Esophagus muscularis mucosa (tissue), 4 donors: Measurements from ENCODE around the gene CLASP1. TPM values are rescaled to one million over a fixed set of nuclear protein-coding genes. Genes with fewer than 3 reads are reported as not detected.
"Not testable (repeated sequence)": the region's sequence is repeated elsewhere in the genome, so short reads cannot be mapped to it uniquely, and the experiment has no call there.

Source experiments
- DNase-seq: peaks from one replicate; pipeline ENCODE4 v3.0.0-alpha.2; 2017; ENCODE audit errors: extremely low spot score
- H3K27ac ChIP-seq, 4 donors: fragments of 200-600 bp; sonication (generic); replicated peaks in 1 of 4; 1 replicate in 3 of 4; 2 replicates in 1 of 4; pipeline ENCODE4 v1.5.1; 2016 to 2019; ENCODE audit warnings: mild to moderate bottlenecking in 1 of 4
- H3K27me3 ChIP-seq, 4 donors: fragments of 200-600 bp; sonication (generic); one replicate each; pipeline versions ENCODE4 v1.5.1 to v1.6.0; 2016 to 2019
- H3K36me3 ChIP-seq, 4 donors: fragments of 200-600 bp; sonication (generic); one replicate each; pipeline ENCODE4 v1.5.1; 2016 to 2019
- H3K4me1 ChIP-seq, 4 donors: fragments of 200-600 bp; sonication (generic); one replicate each; pipeline ENCODE4 v1.5.1; 2016 to 2019
- H3K4me3 ChIP-seq, 4 donors: fragments of 200-600 bp; sonication (generic); 1 replicate in 2 of 4; 2 replicates in 2 of 4; pipeline ENCODE4 v1.5.1; 2016 to 2019; ENCODE audit warnings: mild to moderate bottlenecking in 4 of 4, moderate library complexity in 1 of 4
- H3K9me3 ChIP-seq, 4 donors: fragments of 200-600 bp; sonication (generic); 1 replicate in 3 of 4; 2 replicates in 1 of 4; pipeline ENCODE4 v1.5.1; 2016 to 2019
- EP300 ChIP-seq: sonication (generic); formaldehyde crosslinking; IDR thresholded peaks from one replicate; pipeline ENCODE4 v1.6.1; 2017; ENCODE audit warnings: antibody characterized with exemption
- POLR2A ChIP-seq: fragments of 450-650 bp; IDR thresholded peaks from one replicate; pipeline ENCODE4 v1.6.1; 2017; ENCODE audit warnings: antibody characterized with exemption, moderate library complexity, mild to moderate bottlenecking, low read depth
- POLR2AphosphoS5 ChIP-seq, 2 donors: sonication (generic); formaldehyde crosslinking; IDR thresholded peaks; one replicate each; pipeline ENCODE4 v1.6.1; 2017; ENCODE audit warnings: antibody characterized with exemption in 2 of 2
- WGBS: methylation state at CpG from one replicate; pipeline ENCODE4 v1.1.5; 2018; 5-methylcytosine and 5-hydroxymethylcytosine counted together
- intact Hi-C: fragments of 100-400 bp; cut with DNase I; formaldehyde crosslinking; loops from one replicate; pipeline ENCODE4 v1.15.1; 2023
- total RNA-seq, 4 donors: library from RNA; depleted of rRNA; stranded (reverse); fragments of >200 nt; gene quantifications; one replicate each; pipeline versions ENCODE4 v1.1.0 to v1.2.1, GENCODE V29; 2016
- TF ChIP-seq, protein P1 (sequence below), 3 experiments: fragments of 200-600 bp in 2 of 3; fragments of 450-650 bp in 1 of 3; sonication (generic) in 2 of 3; IDR thresholded peaks; one replicate each; pipeline ENCODE4 v1.5.1; 2017 to 2019; ENCODE audit warnings: antibody characterized with exemption in 3 of 3, mild to moderate bottlenecking in 2 of 3, moderate library complexity in 1 of 3

CLASP1 gene
- total RNA-seq, 4 donors from 2014 or later, result 62.6 to 78.6 (median 70.5) TPM

GRCh38 chr2:121613774-121614173, 35.5 kb downstream of the CLASP1 start:
- DNase-seq, result no peak
- intact Hi-C loops, result no loop called here
- no peak overlapping the region for H3K27ac ChIP-seq

GRCh38 chr2:121613152-121613551, 36.1 kb downstream of the CLASP1 start:
- no peak for DNase-seq
- Histone ChIP-seq H3K36me3 (peaks cover 0 to 4% (median 2%) of the 10 kb centered on the region in 4 donors), H3K4me3 (no peak overlapping the region), H3K27ac (no peak overlapping the region), H3K4me1 (peaks cover 29 to 45% (median 42%) of the 10 kb centered on the region in 4 donors), H3K9me3 (no peaks in the 10 kb centered on the region), H3K27me3 (no peaks in the 10 kb centered on the region)
- intact Hi-C loops, result no loop called here
- TF ChIP-seq POLR2AphosphoS5 (IDR thresholded peaks at IDR 0.05) (no peak), EP300 (no peak), POLR2A (no peak)
- TF ChIP-seq, protein P1, sequence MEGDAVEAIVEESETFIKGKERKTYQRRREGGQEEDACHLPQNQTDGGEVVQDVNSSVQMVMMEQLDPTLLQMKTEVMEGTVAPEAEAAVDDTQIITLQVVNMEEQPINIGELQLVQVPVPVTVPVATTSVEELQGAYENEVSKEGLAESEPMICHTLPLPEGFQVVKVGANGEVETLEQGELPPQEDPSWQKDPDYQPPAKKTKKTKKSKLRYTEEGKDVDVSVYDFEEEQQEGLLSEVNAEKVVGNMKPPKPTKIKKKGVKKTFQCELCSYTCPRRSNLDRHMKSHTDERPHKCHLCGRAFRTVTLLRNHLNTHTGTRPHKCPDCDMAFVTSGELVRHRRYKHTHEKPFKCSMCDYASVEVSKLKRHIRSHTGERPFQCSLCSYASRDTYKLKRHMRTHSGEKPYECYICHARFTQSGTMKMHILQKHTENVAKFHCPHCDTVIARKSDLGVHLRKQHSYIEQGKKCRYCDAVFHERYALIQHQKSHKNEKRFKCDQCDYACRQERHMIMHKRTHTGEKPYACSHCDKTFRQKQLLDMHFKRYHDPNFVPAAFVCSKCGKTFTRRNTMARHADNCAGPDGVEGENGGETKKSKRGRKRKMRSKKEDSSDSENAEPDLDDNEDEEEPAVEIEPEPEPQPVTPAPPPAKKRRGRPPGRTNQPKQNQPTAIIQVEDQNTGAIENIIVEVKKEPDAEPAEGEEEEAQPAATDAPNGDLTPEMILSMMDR (IDR thresholded peaks at IDR 0.05), result no peak

More at GRCh38 chr2:121613774-121614173, 35.5 kb downstream of the CLASP1 start:
- Histone ChIP-seq H3K4me1 (peaks cover 28 to 41% (median 36%) of the 10 kb centered on the region in 4 donors), H3K9me3 (no peaks in the 10 kb centered on the region), H3K4me3 (no peak overlapping the region), H3K27me3 (no peaks in the 10 kb centered on the region), H3K36me3 (peaks cover 0 to 4% (median 2%) of the 10 kb centered on the region in 4 donors)
- 88% methylated on average over 1 of the region's 1 CpG for WGBS
- no peak for TF ChIP-seq EP300
- TF ChIP-seq, protein P1 (IDR thresholded peaks at IDR 0.05), result no peak
- TF ChIP-seq POLR2A, result no peak
- no peak for TF ChIP-seq POLR2AphosphoS5 (IDR thresholded peaks at IDR 0.05)

- Histone ChIP-seq H3K4me3 (no peak overlapping the region), H3K27ac (no peak overlapping the region), H3K36me3 (peaks cover 0 to 4% (median 2%) of the 10 kb centered on the region in 4 donors), H3K9me3 (no peaks in the 10 kb centered on the region), H3K27me3 (no peaks in the 10 kb centered on the region), H3K4me1 (peaks cover 26 to 43% (median 39%) of the 10 kb centered on the region in 4 donors)
- intact Hi-C loops, result no loop called here
- no peak for TF ChIP-seq POLR2A
- WGBS, result 84% methylated on average over 1 of the region's 1 CpG
- DNase-seq, result no peak
Observed at GRCh38 chr2:121611730-121612705, 37.2 kb downstream of the CLASP1 start.

DNA sequence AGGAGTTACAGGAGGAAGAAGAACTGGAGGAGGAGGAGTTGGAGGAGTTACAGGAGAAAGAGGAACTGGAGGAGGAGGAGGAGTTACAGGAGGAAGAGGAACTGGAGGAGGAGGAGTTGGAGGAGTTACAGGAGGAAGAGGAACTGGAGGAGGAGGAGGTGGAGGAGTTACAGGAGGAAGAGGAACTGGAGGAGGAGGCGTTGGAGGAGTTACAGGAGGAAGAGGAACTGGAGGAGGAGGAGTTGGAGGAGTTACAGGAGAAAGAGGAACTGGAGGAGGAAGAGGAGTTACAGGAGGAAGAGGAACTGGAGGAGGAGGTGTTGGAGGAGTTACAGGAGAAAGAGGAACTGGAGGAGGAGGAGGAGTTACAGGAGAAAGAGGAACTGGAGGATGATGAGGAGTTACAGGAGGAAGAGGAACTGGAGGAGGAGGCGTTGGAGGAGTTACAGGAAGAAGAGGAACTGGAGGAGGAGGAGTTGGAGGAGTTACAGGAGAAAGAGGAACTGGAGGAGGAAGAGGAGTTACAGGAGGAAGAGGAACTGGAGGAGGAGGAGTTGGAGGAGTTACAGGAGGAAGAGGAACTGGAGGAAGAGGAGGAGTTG, 38.1 kb downstream of the CLASP1 start:
- H3K27ac ChIP-seq, H3K9me3 ChIP-seq, H3K4me3 ChIP-seq, intact Hi-C loops, H3K27me3 ChIP-seq, H3K36me3 ChIP-seq, DNase-seq: not testable (repeated sequence)
- 83% methylated on average over 2 of the region's 2 CpGs for WGBS
- H3K4me1 ChIP-seq, result peaks cover 31 to 47% (median 40%) of the 10 kb centered on the region in 4 donors

DNA sequence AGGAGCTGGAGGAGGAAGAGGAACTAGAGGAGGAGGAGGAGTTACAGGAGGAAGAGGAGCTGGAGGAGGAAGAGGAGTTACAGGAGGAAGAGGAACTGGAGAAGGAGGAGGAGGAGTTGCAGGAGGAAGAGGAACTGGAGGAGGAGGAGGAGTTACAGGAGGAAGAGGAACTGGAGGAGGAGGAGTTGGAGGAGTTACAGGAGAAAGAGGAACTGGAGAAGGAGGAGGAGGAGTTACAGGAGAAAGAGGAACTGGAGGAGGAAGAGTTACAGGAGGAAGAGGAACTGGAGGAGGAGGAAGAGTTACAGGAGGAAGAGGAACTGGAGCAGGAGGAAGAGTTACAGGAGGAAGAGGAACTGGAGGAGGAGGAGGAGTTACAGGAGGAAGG, 38.8 kb downstream of the CLASP1 start:
- H3K9me3 ChIP-seq, result not testable (repeated sequence)

GRCh38 chr2:121608967-121609366, 40.3 kb downstream of the CLASP1 start:
- Histone ChIP-seq H3K27me3 (no peaks in the 10 kb centered on the region), H3K9me3 (no peaks in the 10 kb centered on the region), H3K27ac (no peak overlapping the region), H3K4me3 (no peak overlapping the region), H3K36me3 (peaks cover 0 to 10% (median 6%) of the 10 kb centered on the region in 4 donors), H3K4me1 (peaks cover 40 to 59% (median 49%) of the 10 kb centered on the region in 4 donors)
- intact Hi-C loops, result no loop called here
- DNase-seq, result no peak
- WGBS, result 67% methylated on average over 3 of the region's 3 CpGs
- TF ChIP-seq, protein P1 (IDR thresholded peaks at IDR 0.05), result no peak
- TF ChIP-seq EP300 (no peak), POLR2A (no peak), POLR2AphosphoS5 (IDR thresholded peaks at IDR 0.05) (no peak)

More for the DNA sequence above, 38.8 kb downstream of the CLASP1 start:
- H3K27ac ChIP-seq, H3K27me3 ChIP-seq, DNase-seq, H3K36me3 ChIP-seq, intact Hi-C loops, H3K4me3 ChIP-seq: not testable (repeated sequence)
- H3K4me1 ChIP-seq, result peaks cover 36 to 54% (median 46%) of the 10 kb centered on the region in 4 donors
